Choroid plexus epithelial cell (primary cell): ENCODE data around the gene RNF130.

Experiments used
- DNase-seq: peaks from one replicate; pipeline ENCODE4 v3.0.0-alpha.2; 2010; ENCODE audit warnings: low read depth
- H3K4me3 ChIP-seq: 2 replicates; pipeline ENCODE4 v1.5.1; 2011; ENCODE audit warnings: low read depth, mild to moderate bottlenecking, control low read depth, low read length, moderate library complexity
- CTCF ChIP-seq: conservative IDR thresholded peaks from 2 replicates; pipeline ENCODE4 v1.5.1; 2011; ENCODE audit warnings: low read depth, mild to moderate bottlenecking, control low read depth, inconsistent platforms, low read length, moderate library complexity

Gene RNF130

GRCh38 chr5:179905161-179905560 is 166.4 kb downstream of the RNF130 start:
- H3K4me3 ChIP-seq: no peak overlapping the region
- no peak for TF ChIP-seq CTCF
- DNase-seq: no peak
